ENCODE results near the gene OR2G3.

- no peak for TF ChIP-seq CTCF (IDR thresholded peaks at IDR 0.05)
- no peak for TF ChIP-seq POLR2A (IDR thresholded peaks at IDR 0.05)
- TF ChIP-seq EP300 (IDR thresholded peaks at IDR 0.05), result no peak
- TF ChIP-seq POLR2AphosphoS5 (IDR thresholded peaks at IDR 0.05), result no peak
Observed at GRCh38 chr1:247638011-247638410, 32.6 kb downstream of the OR2G3 start.

All from upper lobe of left lung (tissue), 4 donors.